Measurements from ENCODE around the gene HEXIM2. TPM values are rescaled to one million over a fixed set of nuclear protein-coding genes. Genes with fewer than 3 reads are reported as not detected.
A peak's percentile ranks its signal among the peaks of the same experiment; 100 is the strongest.

Gene HEXIM2
- total RNA-seq, 4 donors from 2014 or later: 3.8 to 11.1 (median 8.6) TPM

DNA sequence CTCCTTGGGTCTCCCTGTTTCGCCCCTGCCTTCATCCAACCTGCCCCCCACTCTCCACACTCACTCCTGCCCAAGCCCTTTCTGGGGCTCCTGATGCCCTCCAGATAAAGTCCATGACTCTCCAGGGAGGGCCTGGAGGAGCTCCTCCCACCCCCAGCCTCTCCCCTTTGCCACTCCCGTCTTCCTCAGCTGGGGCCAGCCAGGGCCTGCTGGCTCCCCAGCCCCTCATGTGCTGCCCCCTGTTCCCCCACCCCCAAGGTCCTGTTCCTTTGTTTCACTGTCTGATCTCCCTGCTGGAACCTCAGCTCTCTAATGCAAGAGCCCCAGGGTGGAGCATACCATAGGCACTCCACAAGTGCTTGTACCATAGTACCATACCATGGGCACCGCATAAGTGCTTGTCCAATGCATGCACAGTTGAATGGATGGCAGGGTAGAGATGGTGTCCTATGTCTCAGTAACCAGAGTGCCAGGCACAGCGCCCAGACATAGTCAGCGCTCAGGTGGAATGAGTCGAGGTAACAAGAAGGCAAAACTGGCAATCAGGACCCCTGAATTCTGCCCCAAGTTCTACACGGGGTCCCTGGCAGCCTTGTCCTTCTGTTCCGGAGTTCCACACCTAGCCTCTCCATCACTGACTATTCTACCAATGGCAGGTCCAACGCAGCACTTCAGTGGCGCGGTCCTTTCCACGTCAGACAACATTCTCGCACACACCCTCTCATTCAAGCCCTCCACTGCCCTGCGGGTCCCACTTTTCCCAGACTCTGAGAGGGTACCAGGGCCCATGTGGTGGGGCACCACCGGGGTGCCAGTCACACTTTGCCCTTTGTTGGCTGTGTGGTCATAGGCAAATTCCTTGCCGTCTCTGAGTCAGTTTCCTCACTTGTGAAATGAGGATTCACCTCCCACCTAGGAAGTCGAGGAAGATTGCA is 30.7 kb upstream of the HEXIM2 start:
- Histone ChIP-seq H3K4me1 (peaks cover 0 to 83% (median 30%) of the 10 kb centered on the region in 3 donors), H3K36me3 (no peaks in the 10 kb centered on the region), H3K9me3 (no peaks in the 10 kb centered on the region), H3K27ac (peak overlapping the region in 3 of 4 donors; percentile 97 to 100 (median 100)), H3K27me3 (no peaks in the 10 kb centered on the region), H3K4me3 (peak overlapping the region; percentile 95 to 99)
- no peak for TF ChIP-seq POLR2AphosphoS5 (IDR thresholded peaks at IDR 0.05)
- no peak for TF ChIP-seq POLR2A (IDR thresholded peaks at IDR 0.05)
- no peak for TF ChIP-seq EP300 (IDR thresholded peaks at IDR 0.05)
- no peak for TF ChIP-seq CTCF (IDR thresholded peaks at IDR 0.05)
- no peak for ATAC-seq
- 64 to 75% methylated on average over 4 to 11 of the region's 17 CpGs for WGBS, 2 donors (ENCODE audit: low coverage in 1 of 2)

- Histone ChIP-seq H3K36me3 (no peaks in the 10 kb centered on the region), H3K4me1 (peaks cover 0 to 88% (median 38%) of the 10 kb centered on the region in 3 donors), H3K27ac (peak overlapping the region; percentile 93 to 100 (median 98)), H3K9me3 (no peaks in the 10 kb centered on the region), H3K27me3 (no peaks in the 10 kb centered on the region), H3K4me3 (peak overlapping the region; percentile 95 to 99)
- WGBS, 2 donors (ENCODE audit: low coverage in 1 of 2): no CpG with 5 or more reads among the region's 46 CpGs
- no peak for ATAC-seq
- no peak for TF ChIP-seq POLR2A (IDR thresholded peaks at IDR 0.05)
- TF ChIP-seq CTCF (IDR thresholded peaks at IDR 0.05): peak in 3 of 4 experiments; percentile 72 to 94 (median 80)
Measured at GRCh38 chr17:45131616-45132319, 29.9 kb upstream of the HEXIM2 start.

DNA sequence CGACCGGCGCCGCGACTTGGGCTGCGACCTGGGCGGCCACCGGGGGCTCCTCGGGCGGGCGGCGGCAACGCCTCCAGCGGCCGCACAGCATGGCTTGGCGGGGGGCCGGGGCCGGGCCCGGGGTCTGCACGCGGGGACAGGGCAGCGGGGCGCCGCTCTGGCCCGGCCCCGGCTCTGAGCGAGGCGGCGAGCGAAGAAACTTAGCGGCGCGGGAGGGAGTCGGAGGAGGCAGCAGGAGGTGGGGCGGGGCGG is 29.4 kb upstream of the HEXIM2 start, which contains the start of gene PLCD3:
Gene PLCD3, minus strand, starts transcription at position 196 of the 252 bp plus-strand sequence. Its CDS starts 105 bp downstream, at position 91.
- WGBS, 2 donors (ENCODE audit: low coverage in 1 of 2): no CpG with 5 or more reads among the region's 36 CpGs
- Histone ChIP-seq H3K36me3 (peaks cover 0 to 2% of the 10 kb centered on the region in 2 donors), H3K9me3 (no peaks in the 10 kb centered on the region), H3K27me3 (no peaks in the 10 kb centered on the region), H3K27ac (peak within 1 kb of the TSS; percentile 93 to 100 (median 98)), H3K4me1 (peaks cover 0 to 88% (median 38%) of the 10 kb centered on the region in 3 donors), H3K4me3 (peak within 1 kb of the TSS; percentile 95 to 99)
- TF ChIP-seq EP300 (IDR thresholded peaks at IDR 0.05) (no peak), CTCF (IDR thresholded peaks at IDR 0.05) (no peak), POLR2AphosphoS5 (IDR thresholded peaks at IDR 0.05) (no peak), POLR2A (IDR thresholded peaks at IDR 0.05) (peak in 1 of 2 donors; percentile 64)
- ATAC-seq: no peak

GRCh38 chr17:45132572-45133463 is 28.9 kb upstream of the HEXIM2 start:
- H3K27ac ChIP-seq: peak overlapping the region; percentile 93 to 100 (median 98)
- H3K4me3 ChIP-seq: peak overlapping the region; percentile 95 to 99
- WGBS, 2 donors (ENCODE audit: low coverage in 1 of 2): no CpG with 5 or more reads among the region's 71 CpGs
- no peaks in the 10 kb centered on the region for H3K9me3 ChIP-seq
- H3K27me3 ChIP-seq: no peaks in the 10 kb centered on the region
- TF ChIP-seq POLR2AphosphoS5 (IDR thresholded peaks at IDR 0.05) (peak; percentile 82), CTCF (IDR thresholded peaks at IDR 0.05) (peak; percentile 69 to 97 (median 90)), POLR2A (IDR thresholded peaks at IDR 0.05) (peak; percentile 38 to 64), EP300 (IDR thresholded peaks at IDR 0.05) (no peak)
- peaks cover 0 to 88% (median 32%) of the 10 kb centered on the region in 3 donors for H3K4me1 ChIP-seq
- ATAC-seq: peak; percentile 60
- peaks cover 0 to 8% of the 10 kb centered on the region in 2 donors for H3K36me3 ChIP-seq

All from gastroesophageal sphincter (tissue), 4 donors.